K562 (cell line): ENCODE results near the gene PRPF6. TPM values are rescaled to one million over a fixed set of nuclear protein-coding genes. Genes with fewer than 3 reads are reported as not detected.

Experiments
- ATF1 ChIP-seq, 2 experiments: fragments of 450-650 bp in 1 of 2; IDR thresholded peaks; 2 replicates each; pipeline ENCODE4 v1.6.1; 2016; ENCODE audit warnings: missing compliant biosample characterization in 1 of 2, missing genetic modification characterization in 1 of 2
- CBFA2T2 ChIP-seq: fragments of 450-650 bp; conservative IDR thresholded peaks from 2 replicates; pipeline ENCODE4 v1.6.1; 2017; ENCODE audit warnings: mild to moderate bottlenecking
- CTBP1 ChIP-seq: fragments of 450-650 bp; IDR thresholded peaks from 2 replicates; pipeline ENCODE4 v1.6.1; 2016; ENCODE audit warnings: borderline replicate concordance
- GABPA ChIP-seq: fragments of 200-800 bp; sonication (Bioruptor generic); conservative IDR thresholded peaks from 2 replicates; pipeline ENCODE4 v1.6.1; 2016; ENCODE audit warnings: low read depth, missing genetic modification characterization, missing compliant biosample characterization
- GTF2F1 ChIP-seq: IDR thresholded peaks from 2 replicates; pipeline ENCODE4 v1.6.1; 2011; ENCODE audit warnings: low read depth, low read length, improper control_type of control experiment
- ILK ChIP-seq: fragments of 450-650 bp; IDR thresholded peaks from 2 replicates; pipeline ENCODE4 v1.6.1; 2016; ENCODE audit warnings: missing genetic modification characterization, low read depth, mild to moderate bottlenecking, missing compliant biosample characterization, moderate library complexity, borderline replicate concordance
- NFE2 ChIP-seq: IDR thresholded peaks from 2 replicates; pipeline ENCODE4 v1.6.1; 2014; ENCODE audit warnings: antibody characterized with exemption, low read depth
- NKRF ChIP-seq: fragments of 450-650 bp; IDR thresholded peaks from 2 replicates; pipeline ENCODE4 v1.6.1; 2016; ENCODE audit warnings: borderline replicate concordance
- NUFIP1 ChIP-seq: fragments of 450-650 bp; IDR thresholded peaks from 2 replicates; pipeline ENCODE4 v1.6.1; 2018; ENCODE audit not compliant: partially characterized antibody
- PCBP2 ChIP-seq: fragments of 200-400 bp; formaldehyde crosslinking; IDR thresholded peaks from 2 replicates; pipeline ENCODE4 v1.6.1; 2018; ENCODE audit warnings: low read length, low read depth, mild to moderate bottlenecking, moderate library complexity; ENCODE audit not compliant: poor library complexity, severe bottlenecking
- RBM14 ChIP-seq: fragments of 200-400 bp; formaldehyde crosslinking; IDR thresholded peaks from 2 replicates; pipeline ENCODE4 v1.6.1; 2018; ENCODE audit warnings: low read depth, mild to moderate bottlenecking, low read length, moderate library complexity, borderline replicate concordance; ENCODE audit not compliant: insufficient read depth
- SMARCA5 ChIP-seq: fragments of 450-650 bp; IDR thresholded peaks from 2 replicates; pipeline ENCODE4 v1.6.1; 2016
- TCF7 ChIP-seq: sonication (generic); IDR thresholded peaks from 2 replicates; pipeline ENCODE4 v1.6.1; 2016; ENCODE audit warnings: antibody characterized with exemption, borderline replicate concordance
- ZNF133 ChIP-seq: fragments of 250-450 bp; sonication (Bioruptor Pico); IDR thresholded peaks from 2 replicates; pipeline ENCODE4 v1.4.0; 2020; ENCODE audit warnings: mild to moderate bottlenecking
- ZNF146 ChIP-seq: IDR thresholded peaks from one replicate; pipeline ENCODE4 v1.6.1; 2018; ENCODE audit warnings: missing compliant biosample characterization; ENCODE audit not compliant: unreplicated experiment
- ZNF79 ChIP-seq: fragments of 250-450 bp; sonication (Bioruptor Pico); IDR thresholded peaks from 2 replicates; pipeline ENCODE4 v1.4.0; 2020; ENCODE audit warnings: low read depth, mild to moderate bottlenecking, moderate library complexity
- polyA plus RNA-seq, 8 experiments: library from polyadenylated mRNA; depleted of rRNA in 4 of 8; stranded (reverse) in 5 of 8; unstranded in 3 of 8; fragments of >200 nt; fragmentation: Nextera tagmentation in 2 of 8; fragmentation: Illumina TruSeq in 1 of 8; extraction: Ambion mirVana in 2 of 8; extraction: Trizol in 1 of 8; gene quantifications; 2 replicates each; pipeline versions ENCODE4 v1.2.1 to v1.2.3, GENCODE V29; 2011 to 2014; ENCODE audit warnings: inconsistent platforms in 1 of 8, missing spikeins in 1 of 8
- total RNA-seq, 7 experiments: library from RNA; depleted of rRNA in 6 of 7; stranded (reverse); fragments of >200 nt in 6 of 7; fragmentation: Illumina TruSeq in 2 of 7; extraction: Trizol in 2 of 7; gene quantifications; 2 replicates each; pipeline versions ENCODE4 v1.2.1 to v1.2.3, GENCODE V29; 2011 to 2021; ENCODE audit warnings: low replicate concordance in 1 of 7
- TF ChIP-seq, protein P1 (sequence below): fragments of 150-350 bp; IDR thresholded peaks from 2 replicates; pipeline ENCODE4 v1.6.1; 2014; ENCODE audit warnings: low read depth, mild to moderate bottlenecking, low read length, borderline replicate concordance
- TF ChIP-seq, protein P2 (sequence below): fragments of 200-800 bp; sonication (Bioruptor generic); IDR thresholded peaks from 2 replicates; pipeline ENCODE4 v1.6.1; 2017; ENCODE audit warnings: missing genetic modification characterization, missing compliant biosample characterization
- TF ChIP-seq, protein P3 (sequence below): fragments of 450-650 bp; formaldehyde crosslinking; IDR thresholded peaks from 2 replicates; pipeline ENCODE4 v1.4.0; 2020; ENCODE audit warnings: mild to moderate bottlenecking

The PRPF6 gene
- total and polyA plus RNA-seq, 9 of the 15 experiments (the other 6 are each of a cell fraction or from before 2014, with no cell fraction given) = 4.2 to 83.2 (median 59.9) TPM

- TF ChIP-seq, protein P1, sequence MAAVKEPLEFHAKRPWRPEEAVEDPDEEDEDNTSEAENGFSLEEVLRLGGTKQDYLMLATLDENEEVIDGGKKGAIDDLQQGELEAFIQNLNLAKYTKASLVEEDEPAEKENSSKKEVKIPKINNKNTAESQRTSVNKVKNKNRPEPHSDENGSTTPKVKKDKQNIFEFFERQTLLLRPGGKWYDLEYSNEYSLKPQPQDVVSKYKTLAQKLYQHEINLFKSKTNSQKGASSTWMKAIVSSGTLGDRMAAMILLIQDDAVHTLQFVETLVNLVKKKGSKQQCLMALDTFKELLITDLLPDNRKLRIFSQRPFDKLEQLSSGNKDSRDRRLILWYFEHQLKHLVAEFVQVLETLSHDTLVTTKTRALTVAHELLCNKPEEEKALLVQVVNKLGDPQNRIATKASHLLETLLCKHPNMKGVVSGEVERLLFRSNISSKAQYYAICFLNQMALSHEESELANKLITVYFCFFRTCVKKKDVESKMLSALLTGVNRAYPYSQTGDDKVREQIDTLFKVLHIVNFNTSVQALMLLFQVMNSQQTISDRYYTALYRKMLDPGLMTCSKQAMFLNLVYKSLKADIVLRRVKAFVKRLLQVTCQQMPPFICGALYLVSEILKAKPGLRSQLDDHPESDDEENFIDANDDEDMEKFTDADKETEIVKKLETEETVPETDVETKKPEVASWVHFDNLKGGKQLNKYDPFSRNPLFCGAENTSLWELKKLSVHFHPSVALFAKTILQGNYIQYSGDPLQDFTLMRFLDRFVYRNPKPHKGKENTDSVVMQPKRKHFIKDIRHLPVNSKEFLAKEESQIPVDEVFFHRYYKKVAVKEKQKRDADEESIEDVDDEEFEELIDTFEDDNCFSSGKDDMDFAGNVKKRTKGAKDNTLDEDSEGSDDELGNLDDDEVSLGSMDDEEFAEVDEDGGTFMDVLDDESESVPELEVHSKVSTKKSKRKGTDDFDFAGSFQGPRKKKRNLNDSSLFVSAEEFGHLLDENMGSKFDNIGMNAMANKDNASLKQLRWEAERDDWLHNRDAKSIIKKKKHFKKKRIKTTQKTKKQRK = no peak
- no peak for TF ChIP-seq CTBP1
- TF ChIP-seq SMARCA5 = no peak
- TF ChIP-seq ZNF133 (CRISPR knock-in tag) = no peak
- no peak for TF ChIP-seq NKRF
- TF ChIP-seq ZNF79 (CRISPR knock-in tag) = no peak
- TF ChIP-seq ATF1 (CRISPR knock-in tag; IDR thresholded peaks at IDR 0.05) = no peak
- no peak for TF ChIP-seq ATF1 (tag; IDR thresholded peaks at IDR 0.05)
- TF ChIP-seq ZNF146 (CRISPR knock-in tag) = no peak
- no peak for TF ChIP-seq TCF7
- TF ChIP-seq, protein P2, sequence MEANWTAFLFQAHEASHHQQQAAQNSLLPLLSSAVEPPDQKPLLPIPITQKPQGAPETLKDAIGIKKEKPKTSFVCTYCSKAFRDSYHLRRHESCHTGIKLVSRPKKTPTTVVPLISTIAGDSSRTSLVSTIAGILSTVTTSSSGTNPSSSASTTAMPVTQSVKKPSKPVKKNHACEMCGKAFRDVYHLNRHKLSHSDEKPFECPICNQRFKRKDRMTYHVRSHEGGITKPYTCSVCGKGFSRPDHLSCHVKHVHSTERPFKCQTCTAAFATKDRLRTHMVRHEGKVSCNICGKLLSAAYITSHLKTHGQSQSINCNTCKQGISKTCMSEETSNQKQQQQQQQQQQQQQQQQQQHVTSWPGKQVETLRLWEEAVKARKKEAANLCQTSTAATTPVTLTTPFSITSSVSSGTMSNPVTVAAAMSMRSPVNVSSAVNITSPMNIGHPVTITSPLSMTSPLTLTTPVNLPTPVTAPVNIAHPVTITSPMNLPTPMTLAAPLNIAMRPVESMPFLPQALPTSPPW (CRISPR knock-in tag) = peak; percentile 32; the same call in 1 of the 2 replicates
- TF ChIP-seq NFE2 = no peak
- TF ChIP-seq GABPA (tag) = no peak
- no peak for TF ChIP-seq GTF2F1
- TF ChIP-seq PCBP2 = no peak
- TF ChIP-seq, protein P3, sequence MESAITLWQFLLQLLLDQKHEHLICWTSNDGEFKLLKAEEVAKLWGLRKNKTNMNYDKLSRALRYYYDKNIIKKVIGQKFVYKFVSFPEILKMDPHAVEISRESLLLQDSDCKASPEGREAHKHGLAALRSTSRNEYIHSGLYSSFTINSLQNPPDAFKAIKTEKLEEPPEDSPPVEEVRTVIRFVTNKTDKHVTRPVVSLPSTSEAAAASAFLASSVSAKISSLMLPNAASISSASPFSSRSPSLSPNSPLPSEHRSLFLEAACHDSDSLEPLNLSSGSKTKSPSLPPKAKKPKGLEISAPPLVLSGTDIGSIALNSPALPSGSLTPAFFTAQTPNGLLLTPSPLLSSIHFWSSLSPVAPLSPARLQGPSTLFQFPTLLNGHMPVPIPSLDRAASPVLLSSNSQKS = no peak
- 0 out of 2 replicates have a peak, but pooled peaks have one; percentile 8 for TF ChIP-seq RBM14
- no peak for TF ChIP-seq ILK (tag)
- no peak for TF ChIP-seq NUFIP1
- TF ChIP-seq CBFA2T2 = no peak
Measured at GRCh38 chr20:64037498-64038213, 56.7 kb downstream of the PRPF6 start (continued).
